Trophoblast cell (in vitro differentiated cells and primary cell): ENCODE measurements around the gene COBL.

ENCODE experiments used
- DNase-seq, 2 donors: peaks; one replicate each; pipeline ENCODE4 v3.0.0-alpha.2; 2016
- H2AFZ ChIP-seq: 2 replicates; pipeline ENCODE4 v1.6.1; 2013; ENCODE audit warnings: low read length, moderate library complexity, mild to moderate bottlenecking; ENCODE audit not compliant: insufficient read depth, poor library complexity
- H2AK5ac ChIP-seq: 2 replicates; pipeline ENCODE4 v1.6.1; 2013; ENCODE audit warnings: mild to moderate bottlenecking, low read length
- H2BK120ac ChIP-seq: 2 replicates; pipeline ENCODE4 v1.6.1; 2013; ENCODE audit warnings: low read length, mild to moderate bottlenecking, moderate library complexity; ENCODE audit not compliant: insufficient read depth, poor library complexity
- H2BK12ac ChIP-seq: 2 replicates; pipeline ENCODE4 v1.6.1; 2013; ENCODE audit warnings: mild to moderate bottlenecking, low read length, moderate library complexity
- H2BK5ac ChIP-seq: 2 replicates; pipeline ENCODE4 v1.6.1; 2013; ENCODE audit warnings: low read length, low read depth, moderate library complexity, mild to moderate bottlenecking; ENCODE audit not compliant: poor library complexity
- H3K14ac ChIP-seq: 2 replicates; pipeline ENCODE4 v1.6.1; 2013; ENCODE audit warnings: mild to moderate bottlenecking, low read length
- H3K18ac ChIP-seq: 2 replicates; pipeline ENCODE4 v1.6.1; 2013; ENCODE audit warnings: mild to moderate bottlenecking, low read length
- H3K23ac ChIP-seq: 2 replicates; pipeline ENCODE4 v1.6.1; 2013; ENCODE audit warnings: low read length
- H3K27ac ChIP-seq: 2 replicates; pipeline ENCODE4 v1.5.1; 2013; ENCODE audit warnings: low read depth, mild to moderate bottlenecking, inconsistent platforms, low read length, moderate library complexity
- H3K27me3 ChIP-seq: 2 replicates; pipeline ENCODE4 v1.6.1; 2013; ENCODE audit warnings: inconsistent platforms, mild to moderate bottlenecking, low read length, moderate library complexity; ENCODE audit not compliant: insufficient read depth
- H3K36me3 ChIP-seq, 2 experiments: 1 replicate in 1 of 2; 2 replicates in 1 of 2; pipeline ENCODE4 v1.6.1; 2013; ENCODE audit warnings: low read length in 2 of 2, mild to moderate bottlenecking in 2 of 2, moderate library complexity in 1 of 2; ENCODE audit not compliant: insufficient read depth in 2 of 2, control insufficient read depth in 1 of 2
- H3K4ac ChIP-seq: 2 replicates; pipeline ENCODE4 v1.6.1; 2013; ENCODE audit warnings: low read depth, mild to moderate bottlenecking, low read length, moderate library complexity
- H3K4me1 ChIP-seq, 2 experiments: 1 replicate in 1 of 2; 2 replicates in 1 of 2; pipeline ENCODE4 v1.6.1; 2013; ENCODE audit warnings: low read length in 2 of 2, mild to moderate bottlenecking in 2 of 2, moderate library complexity in 1 of 2; ENCODE audit not compliant: insufficient read depth in 2 of 2, control insufficient read depth in 1 of 2
- H3K4me2 ChIP-seq: 2 replicates; pipeline ENCODE4 v1.6.1; 2013; ENCODE audit warnings: inconsistent platforms, mild to moderate bottlenecking, low read length, moderate library complexity
- H3K4me3 ChIP-seq: 2 replicates; pipeline ENCODE4 v1.5.1; 2013; ENCODE audit warnings: mild to moderate bottlenecking, low read depth, low read length, inconsistent platforms
- H3K79me1 ChIP-seq: one replicate; pipeline ENCODE4 v1.6.1; 2013; ENCODE audit warnings: low read length
- H3K79me2 ChIP-seq: 2 replicates; pipeline ENCODE4 v1.6.1; 2013; ENCODE audit warnings: low read length, mild to moderate bottlenecking; ENCODE audit not compliant: control insufficient read depth, insufficient read depth, poor library complexity
- H3K9ac ChIP-seq: 2 replicates; pipeline ENCODE4 v1.6.1; 2013; ENCODE audit warnings: mild to moderate bottlenecking, low read length
- H3K9me3 ChIP-seq: 2 replicates; pipeline ENCODE4 v1.6.1; 2013; ENCODE audit warnings: low read depth, mild to moderate bottlenecking, control low read depth, inconsistent platforms, low read length; ENCODE audit not compliant: insufficient read depth
- H4K12ac ChIP-seq: 2 replicates; pipeline ENCODE4 v1.6.1; 2013; ENCODE audit warnings: low read depth, mild to moderate bottlenecking, low read length, moderate library complexity
- H4K8ac ChIP-seq: 2 replicates; pipeline ENCODE4 v1.6.1; 2013; ENCODE audit warnings: low read depth, mild to moderate bottlenecking, low read length, moderate library complexity
- H4K91ac ChIP-seq: one replicate; pipeline ENCODE4 v1.6.1; 2013; ENCODE audit warnings: low read depth, mild to moderate bottlenecking, low read length, moderate library complexity
- WGBS: extraction: QIAGEN DNeasy Blood & Tissue Kit; methylation state at CpG from one replicate; pipeline ENCODE4 v1.1.7; 2013; ENCODE audit warnings: missing lambda C conversion rate; ENCODE audit not compliant: insufficient read length, insufficient coverage; ENCODE audit errors: extremely low coverage; 5-methylcytosine and 5-hydroxymethylcytosine counted together

COBL gene

GRCh38 chr7:51274001-51274400, 42.6 kb downstream of the COBL start:
- no peak overlapping the region for H2BK120ac ChIP-seq
- no peak overlapping the region for H3K23ac ChIP-seq
- WGBS, result no CpG with 5 or more reads among the region's 10 CpGs
- H3K4me1 ChIP-seq, result peaks cover 0 to 7% of the 10 kb centered on the region in 2 experiments
- no peak overlapping the region for H2BK5ac ChIP-seq
- no peak overlapping the region for H3K18ac ChIP-seq
- no peak overlapping the region for H3K4me2 ChIP-seq
- H3K14ac ChIP-seq, result no peak overlapping the region
- no peaks in the 10 kb centered on the region for H3K27me3 ChIP-seq
- H3K4ac ChIP-seq, result no peak overlapping the region
- no peak overlapping the region for H4K8ac ChIP-seq
- no peaks in the 10 kb centered on the region for H3K9me3 ChIP-seq
- no peak overlapping the region for H2BK12ac ChIP-seq
- DNase-seq, result no peak
- H4K12ac ChIP-seq, result no peak overlapping the region
- no peak overlapping the region for H3K27ac ChIP-seq
- H3K36me3 ChIP-seq, result no peaks in the 10 kb centered on the region
- no peak overlapping the region for H2AK5ac ChIP-seq
- no peak overlapping the region for H3K9ac ChIP-seq
- peaks cover 2% of the 10 kb centered on the region for H3K79me2 ChIP-seq
- H3K4me3 ChIP-seq, result no peak overlapping the region
- no peak overlapping the region for H2AFZ ChIP-seq
- H3K79me1 ChIP-seq, result no peaks in the 10 kb centered on the region
- H4K91ac ChIP-seq, result no peak overlapping the region

- H4K8ac ChIP-seq, result no peak overlapping the region
- H3K79me1 ChIP-seq, result no peaks in the 10 kb centered on the region
- no peaks in the 10 kb centered on the region for H3K9me3 ChIP-seq
- no peaks in the 10 kb centered on the region for H3K27me3 ChIP-seq
- H4K12ac ChIP-seq, result no peak overlapping the region
- H2AK5ac ChIP-seq, result no peak overlapping the region
- peak; percentile 24 to 69 for DNase-seq
- H3K79me2 ChIP-seq, result peaks cover 2% of the 10 kb centered on the region
- no peaks in the 10 kb centered on the region for H3K36me3 ChIP-seq
- no peak overlapping the region for H2BK12ac ChIP-seq
- no peak overlapping the region for H2BK5ac ChIP-seq
- no peak overlapping the region for H3K18ac ChIP-seq
- no peak overlapping the region for H2BK120ac ChIP-seq
- no peak overlapping the region for H3K4me3 ChIP-seq
- H3K27ac ChIP-seq, result no peak overlapping the region
- no peak overlapping the region for H3K23ac ChIP-seq
- no peak overlapping the region for H3K4me2 ChIP-seq
- H3K4me1 ChIP-seq, result peaks cover 0 to 7% of the 10 kb centered on the region in 2 experiments
- no peak overlapping the region for H4K91ac ChIP-seq
- no peak overlapping the region for H2AFZ ChIP-seq
- WGBS, result no CpG with 5 or more reads among the region's 1 CpG
- H3K4ac ChIP-seq, result no peak overlapping the region
- no peak overlapping the region for H3K9ac ChIP-seq
- H3K14ac ChIP-seq, result no peak overlapping the region
Measured at GRCh38 chr7:51273360-51273759, 43.2 kb downstream of the COBL start.

GRCh38 chr7:51270965-51271364, 45.6 kb downstream of the COBL start:
- Histone ChIP-seq H3K18ac (no peak overlapping the region), H3K79me2 (peaks cover 2% of the 10 kb centered on the region), H3K36me3 (no peaks in the 10 kb centered on the region), H4K8ac (no peak overlapping the region), H3K14ac (no peak overlapping the region), H3K9ac (no peak overlapping the region), H2BK120ac (no peak overlapping the region), H2BK12ac (no peak overlapping the region), H3K4me3 (no peak overlapping the region), H4K91ac (no peak overlapping the region), H2BK5ac (no peak overlapping the region), H4K12ac (no peak overlapping the region), H3K4me2 (no peak overlapping the region), H3K23ac (no peak overlapping the region), H3K4me1 (peaks cover 0 to 7% of the 10 kb centered on the region in 2 experiments), H3K27me3 (no peaks in the 10 kb centered on the region), H3K27ac (no peak overlapping the region), H3K4ac (no peak overlapping the region), H3K79me1 (no peaks in the 10 kb centered on the region), H2AFZ (no peak overlapping the region), H2AK5ac (no peak overlapping the region), H3K9me3 (no peaks in the 10 kb centered on the region)
- no CpG with 5 or more reads among the region's 5 CpGs for WGBS
- DNase-seq, result no peak

- no peak overlapping the region for H3K4ac ChIP-seq
- peaks cover 2% of the 10 kb centered on the region for H3K79me2 ChIP-seq
- H3K23ac ChIP-seq, result no peak overlapping the region
- no peak overlapping the region for H3K14ac ChIP-seq
- H3K27ac ChIP-seq, result no peak overlapping the region
- peaks cover 5 to 7% of the 10 kb centered on the region in 2 experiments for H3K4me1 ChIP-seq
- no peak overlapping the region for H3K4me2 ChIP-seq
- H3K36me3 ChIP-seq, result no peaks in the 10 kb centered on the region
- no peak overlapping the region for H2AK5ac ChIP-seq
- no peak for DNase-seq
- no peak overlapping the region for H2AFZ ChIP-seq
- WGBS, result no CpG with 5 or more reads among the region's 5 CpGs
- no peak overlapping the region for H4K12ac ChIP-seq
- no peaks in the 10 kb centered on the region for H3K79me1 ChIP-seq
- H2BK5ac ChIP-seq, result no peak overlapping the region
- H3K4me3 ChIP-seq, result no peak overlapping the region
- no peak overlapping the region for H4K91ac ChIP-seq
- no peak overlapping the region for H3K9ac ChIP-seq
- no peak overlapping the region for H2BK120ac ChIP-seq
- no peak overlapping the region for H2BK12ac ChIP-seq
- no peak overlapping the region for H4K8ac ChIP-seq
- no peaks in the 10 kb centered on the region for H3K9me3 ChIP-seq
- no peaks in the 10 kb centered on the region for H3K27me3 ChIP-seq
- no peak overlapping the region for H3K18ac ChIP-seq
Measured at GRCh38 chr7:51269911-51270310, 46.7 kb downstream of the COBL start.
